ENCODE results near the gene OR6C4.

DNA sequence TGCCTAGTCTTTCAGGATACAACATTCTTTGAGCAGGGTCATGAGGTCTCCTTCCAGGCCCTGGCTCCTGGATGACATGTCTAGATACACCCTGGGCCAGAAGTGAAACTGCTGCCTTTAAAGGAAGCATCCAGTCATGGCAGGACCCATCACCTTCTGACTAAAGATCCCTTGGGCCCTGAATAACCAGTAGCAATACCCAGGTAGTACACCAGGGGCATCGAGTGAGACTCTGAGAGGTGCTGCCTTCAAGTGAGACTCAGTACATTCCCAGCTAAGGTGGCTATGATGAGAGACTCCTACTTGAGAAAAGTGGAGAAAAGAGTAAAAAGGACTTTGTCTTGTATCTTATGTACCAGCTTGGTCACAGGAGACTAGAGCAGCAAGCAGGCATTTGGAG is 33.7 kb upstream of the OR6C4 start:
- TF ChIP-seq, protein P1, sequence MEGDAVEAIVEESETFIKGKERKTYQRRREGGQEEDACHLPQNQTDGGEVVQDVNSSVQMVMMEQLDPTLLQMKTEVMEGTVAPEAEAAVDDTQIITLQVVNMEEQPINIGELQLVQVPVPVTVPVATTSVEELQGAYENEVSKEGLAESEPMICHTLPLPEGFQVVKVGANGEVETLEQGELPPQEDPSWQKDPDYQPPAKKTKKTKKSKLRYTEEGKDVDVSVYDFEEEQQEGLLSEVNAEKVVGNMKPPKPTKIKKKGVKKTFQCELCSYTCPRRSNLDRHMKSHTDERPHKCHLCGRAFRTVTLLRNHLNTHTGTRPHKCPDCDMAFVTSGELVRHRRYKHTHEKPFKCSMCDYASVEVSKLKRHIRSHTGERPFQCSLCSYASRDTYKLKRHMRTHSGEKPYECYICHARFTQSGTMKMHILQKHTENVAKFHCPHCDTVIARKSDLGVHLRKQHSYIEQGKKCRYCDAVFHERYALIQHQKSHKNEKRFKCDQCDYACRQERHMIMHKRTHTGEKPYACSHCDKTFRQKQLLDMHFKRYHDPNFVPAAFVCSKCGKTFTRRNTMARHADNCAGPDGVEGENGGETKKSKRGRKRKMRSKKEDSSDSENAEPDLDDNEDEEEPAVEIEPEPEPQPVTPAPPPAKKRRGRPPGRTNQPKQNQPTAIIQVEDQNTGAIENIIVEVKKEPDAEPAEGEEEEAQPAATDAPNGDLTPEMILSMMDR (conservative IDR thresholded peaks at IDR 0.05 in 1 of 2, IDR thresholded peaks at IDR 0.05 in 1 of 2; ENCODE audit: extremely low read depth in 1 of 2, insufficient read depth in 1 of 2, low read depth in 1 of 2, low read length in 2 of 2): no peak
- no peak for TF ChIP-seq EZH2 (IDR thresholded peaks at IDR 0.05; ENCODE audit: borderline replicate concordance, low read length)
